Neuronal stem cell (in vitro differentiated cells): ENCODE data around the gene SEC61G.

Experiments used
- DNase-seq: peaks from one replicate; pipeline ENCODE4 v3.0.0-alpha.2; 2013; ENCODE audit warnings: low spot score
- H2AFZ ChIP-seq: one replicate; pipeline ENCODE4 v1.6.1; 2013; ENCODE audit warnings: mild to moderate bottlenecking, low read length, inconsistent platforms
- H2AK5ac ChIP-seq: 2 replicates; pipeline ENCODE4 v1.6.1; 2013; ENCODE audit warnings: low read depth, mild to moderate bottlenecking, inconsistent platforms, low read length, moderate library complexity, mixed read lengths
- H2BK120ac ChIP-seq: 2 replicates; pipeline ENCODE4 v1.6.1; 2013; ENCODE audit warnings: low read depth, mild to moderate bottlenecking, inconsistent platforms, low read length, moderate library complexity, mixed read lengths
- H2BK12ac ChIP-seq: one replicate; pipeline ENCODE4 v1.6.1; 2013; ENCODE audit warnings: low read length, inconsistent platforms
- H2BK15ac ChIP-seq: 2 replicates; pipeline ENCODE4 v1.6.1; 2013; ENCODE audit warnings: mild to moderate bottlenecking, low read length, inconsistent platforms, mixed read lengths
- H2BK5ac ChIP-seq: one replicate; pipeline ENCODE4 v1.6.1; 2013; ENCODE audit warnings: inconsistent platforms, mild to moderate bottlenecking, low read length, moderate library complexity
- H3K14ac ChIP-seq: one replicate; pipeline ENCODE4 v1.6.1; 2013; ENCODE audit warnings: low read length, inconsistent platforms
- H3K18ac ChIP-seq: 2 replicates; pipeline ENCODE4 v1.6.1; 2013; ENCODE audit warnings: low read length, inconsistent platforms
- H3K23ac ChIP-seq: 2 replicates; pipeline ENCODE4 v1.6.1; 2013; ENCODE audit warnings: low read depth, mild to moderate bottlenecking, mixed read lengths, low read length, inconsistent platforms; ENCODE audit not compliant: poor library complexity
- H3K27ac ChIP-seq: replicated peaks from 3 replicates; pipeline ENCODE4 v1.5.1; 2013; ENCODE audit warnings: low read length, inconsistent platforms
- H3K27me3 ChIP-seq, 3 experiments: 2 replicates each; pipeline ENCODE4 v1.6.1; 2013; ENCODE audit warnings: low read length in 3 of 3, mild to moderate bottlenecking in 2 of 3, inconsistent platforms in 1 of 3, low read depth in 1 of 3, mixed read lengths in 1 of 3, moderate library complexity in 1 of 3; ENCODE audit not compliant: control insufficient read depth in 3 of 3, insufficient read depth in 3 of 3
- H3K36me3 ChIP-seq, 2 donors: replicated peaks in 1 of 2; 2 replicates each; pipeline ENCODE4 v1.6.1; 2013; ENCODE audit warnings: low read length in 2 of 2; ENCODE audit not compliant: control insufficient read depth in 2 of 2, insufficient read depth in 2 of 2
- H3K4ac ChIP-seq: 2 replicates; pipeline ENCODE4 v1.6.1; 2013; ENCODE audit warnings: inconsistent platforms, mild to moderate bottlenecking, low read length, moderate library complexity
- H3K4me1 ChIP-seq, 2 donors: 1 replicate in 1 of 2; 2 replicates in 1 of 2; pipeline ENCODE4 v1.6.1; 2013; ENCODE audit warnings: low read length in 2 of 2, low read depth in 1 of 2; ENCODE audit not compliant: control insufficient read depth in 2 of 2, insufficient read depth in 1 of 2
- H3K4me2 ChIP-seq: one replicate; pipeline ENCODE4 v1.6.1; 2013; ENCODE audit warnings: mild to moderate bottlenecking, low read length, inconsistent platforms; ENCODE audit not compliant: insufficient read depth, poor library complexity, severe bottlenecking
- H3K4me3 ChIP-seq, 2 donors: 2 replicates each; pipeline ENCODE4 v1.5.1; 2013; ENCODE audit warnings: low read length in 2 of 2, mild to moderate bottlenecking in 2 of 2, inconsistent platforms in 1 of 2, moderate library complexity in 1 of 2
- H3K79me1 ChIP-seq: one replicate; pipeline ENCODE4 v1.6.1; 2013; ENCODE audit warnings: low read depth, mild to moderate bottlenecking, inconsistent platforms, low read length, moderate library complexity
- H3K9ac ChIP-seq: one replicate; pipeline ENCODE4 v1.6.1; 2013; ENCODE audit warnings: mild to moderate bottlenecking, low read depth, low read length, inconsistent platforms; ENCODE audit not compliant: poor library complexity
- H3K9me3 ChIP-seq, 2 donors: replicated peaks in 1 of 2; 2 replicates each; pipeline versions ENCODE3 to v1.6.1; 2013; ENCODE audit warnings: low read length in 2 of 2, mild to moderate bottlenecking in 2 of 2, inconsistent platforms in 1 of 2, low read depth in 1 of 2, mixed read lengths in 1 of 2, moderate library complexity in 1 of 2; ENCODE audit not compliant: control insufficient read depth in 2 of 2, insufficient read depth in 1 of 2
- H4K8ac ChIP-seq: one replicate; pipeline ENCODE4 v1.6.1; 2013; ENCODE audit warnings: low read depth, mild to moderate bottlenecking, inconsistent platforms, low read length, moderate library complexity
- H4K91ac ChIP-seq: one replicate; pipeline ENCODE4 v1.6.1; 2013; ENCODE audit warnings: low read length, low read depth, mild to moderate bottlenecking, inconsistent platforms; ENCODE audit not compliant: poor library complexity
- whole genome bisulfite sequencing, 2 donors: extraction: QIAGEN DNeasy Blood & Tissue Kit; methylation state at CpG; one replicate each; pipeline ENCODE4 v1.1.7; 2013; ENCODE audit warnings: missing lambda C conversion rate in 2 of 2, mixed read lengths in 1 of 2; ENCODE audit not compliant: insufficient read length in 2 of 2, insufficient replicate concordance in 1 of 2; ENCODE audit errors: extremely low coverage in 2 of 2; 5-methylcytosine and 5-hydroxymethylcytosine counted together

The SEC61G gene

DNA sequence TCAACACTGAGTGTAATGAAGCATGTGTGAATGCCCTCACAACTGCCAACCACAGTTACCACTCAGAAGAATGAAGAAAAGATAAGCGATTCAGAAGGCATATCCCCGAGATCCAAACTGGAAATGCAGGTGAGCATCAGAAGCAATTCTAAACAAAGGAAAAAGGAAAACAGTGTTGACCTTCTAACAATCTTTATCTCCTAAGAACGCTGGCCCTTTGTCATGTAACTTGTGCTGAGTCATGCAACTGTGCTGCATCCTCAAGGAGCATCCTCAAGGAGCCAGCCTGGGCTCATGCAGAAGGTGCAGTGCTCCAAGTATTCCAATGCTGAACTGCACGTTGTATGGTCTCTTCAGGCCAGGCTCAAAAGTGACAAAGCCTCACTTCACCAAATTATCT lies 30.6 kb downstream of the SEC61G start:
- Histone ChIP-seq H3K27me3 (no peaks in the 10 kb centered on the region), H3K79me1 (no peaks in the 10 kb centered on the region), H2BK120ac (no peak overlapping the region), H3K36me3 (no peaks in the 10 kb centered on the region), H3K4me1 (peaks cover 0 to 4% of the 10 kb centered on the region in 2 donors), H3K4ac (no peak overlapping the region), H3K14ac (no peak overlapping the region), H3K4me3 (no peak overlapping the region), H2BK12ac (no peak overlapping the region), H4K8ac (no peak overlapping the region), H3K9ac (no peak overlapping the region), H3K4me2 (no peak overlapping the region), H3K18ac (no peak overlapping the region), H3K9me3 (no peaks in the 10 kb centered on the region), H3K27ac (no peak overlapping the region), H3K23ac (no peak overlapping the region), H2AFZ (no peak overlapping the region), H2BK5ac (no peak overlapping the region), H2BK15ac (no peak overlapping the region), H2AK5ac (no peak overlapping the region), H4K91ac (no peak overlapping the region)
- no peak for DNase-seq
- WGBS, 2 donors, result no CpG with 5 or more reads among the region's 4 CpGs

DNA sequence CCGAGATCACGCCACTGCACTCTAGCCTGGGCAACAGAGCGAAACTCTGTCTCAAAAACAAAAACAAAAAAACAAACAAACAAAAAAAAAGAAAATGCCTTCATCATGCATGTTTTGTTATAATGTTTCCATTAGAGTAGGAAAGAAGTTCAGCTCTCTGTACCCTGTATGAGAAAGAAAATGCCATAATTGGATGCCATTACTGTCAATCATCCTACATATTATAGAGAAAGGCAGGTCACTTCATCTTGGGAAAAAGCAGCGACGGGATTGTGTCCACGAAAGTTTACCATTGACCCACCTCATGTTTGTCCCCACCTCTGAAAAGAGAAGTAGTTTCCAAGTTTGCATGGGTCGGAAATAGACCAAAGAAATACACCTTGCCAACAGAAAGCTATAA lies 33.8 kb downstream of the SEC61G start:
- DNase-seq, result no peak
- Histone ChIP-seq H3K27ac (no peak overlapping the region), H3K4me2 (no peak overlapping the region), H2AK5ac (no peak overlapping the region), H3K9me3 (no peaks in the 10 kb centered on the region), H3K23ac (no peak overlapping the region), H2AFZ (no peak overlapping the region), H3K4me3 (no peak overlapping the region), H4K8ac (no peak overlapping the region), H3K4ac (no peak overlapping the region), H3K27me3 (no peaks in the 10 kb centered on the region), H3K18ac (no peak overlapping the region), H2BK5ac (no peak overlapping the region), H2BK12ac (no peak overlapping the region), H3K14ac (no peak overlapping the region), H3K79me1 (no peaks in the 10 kb centered on the region), H4K91ac (no peak overlapping the region), H3K9ac (no peak overlapping the region), H2BK15ac (no peak overlapping the region), H3K36me3 (no peaks in the 10 kb centered on the region), H3K4me1 (peaks cover 0 to 4% of the 10 kb centered on the region in 2 donors), H2BK120ac (no peak overlapping the region)
- no CpG with 5 or more reads among the region's 7 CpGs for WGBS, 2 donors

DNA sequence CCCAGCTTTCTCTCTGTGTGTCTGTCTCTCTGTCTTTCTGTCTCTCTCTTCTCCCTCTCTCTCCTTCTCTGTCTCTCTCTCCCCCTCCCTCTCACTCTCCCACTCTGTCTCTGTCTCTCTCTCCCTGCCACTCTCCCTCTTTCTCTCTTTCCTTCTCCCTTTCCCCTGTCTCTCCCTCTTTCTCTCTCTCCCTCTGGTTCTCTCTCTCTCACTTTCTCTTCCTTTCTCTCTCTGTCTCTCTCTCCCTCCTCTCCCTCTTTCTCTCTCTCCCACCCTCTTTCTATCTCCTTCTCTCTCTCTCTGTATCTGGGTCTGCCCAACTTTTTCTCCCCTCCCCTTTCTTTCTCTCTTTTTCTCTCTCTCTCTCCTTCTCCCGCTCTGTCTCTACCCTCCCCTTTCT lies 36.5 kb downstream of the SEC61G start:
- no peaks in the 10 kb centered on the region for H3K9me3 ChIP-seq
- no peak overlapping the region for H4K8ac ChIP-seq
- H2AFZ ChIP-seq, result no peak overlapping the region
- H3K9ac ChIP-seq, result no peak overlapping the region
- no peaks in the 10 kb centered on the region for H3K36me3 ChIP-seq
- no CpG with 5 or more reads among the region's 1 CpG for WGBS, 2 donors
- no peak overlapping the region for H3K18ac ChIP-seq
- H3K79me1 ChIP-seq, result no peaks in the 10 kb centered on the region
- H3K27ac ChIP-seq, result no peak overlapping the region
- H4K91ac ChIP-seq, result no peak overlapping the region
- H3K4me3 ChIP-seq, result no peak overlapping the region
- H2BK120ac ChIP-seq, result no peak overlapping the region
- no peak overlapping the region for H3K23ac ChIP-seq
- H3K4ac ChIP-seq, result no peak overlapping the region
- no peaks in the 10 kb centered on the region for H3K27me3 ChIP-seq
- H2BK15ac ChIP-seq, result no peak overlapping the region
- H3K4me2 ChIP-seq, result no peak overlapping the region
- no peak for DNase-seq
- no peak overlapping the region for H2BK12ac ChIP-seq
- no peak overlapping the region for H2AK5ac ChIP-seq
- H3K4me1 ChIP-seq, result no peaks in the 10 kb centered on the region
- H3K14ac ChIP-seq, result no peak overlapping the region
- no peak overlapping the region for H2BK5ac ChIP-seq

DNA sequence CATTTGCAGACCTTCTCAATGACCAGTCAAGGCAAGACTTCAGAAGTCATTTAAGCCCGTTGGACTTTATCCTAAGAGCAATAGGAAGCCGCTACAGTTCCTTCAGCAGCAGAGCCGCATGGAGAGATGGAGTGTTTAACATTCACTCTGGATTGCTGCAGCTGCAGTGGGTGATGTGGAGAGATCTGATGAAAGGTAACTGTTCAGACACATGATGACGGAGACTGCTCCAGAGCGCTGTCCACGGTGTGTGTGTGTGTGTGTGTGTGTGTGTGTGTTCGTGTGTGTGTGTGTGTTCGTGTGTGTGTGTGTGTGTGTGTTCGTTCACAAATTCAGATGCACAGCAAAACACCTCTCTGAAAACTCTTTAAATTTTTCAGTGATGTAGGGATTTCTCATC lies 37.0 kb downstream of the SEC61G start:
- no peak overlapping the region for H2AK5ac ChIP-seq
- no peak overlapping the region for H2AFZ ChIP-seq
- H2BK15ac ChIP-seq, result no peak overlapping the region
- no peak overlapping the region for H3K4me2 ChIP-seq
- H2BK120ac ChIP-seq, result no peak overlapping the region
- WGBS, 2 donors, result no CpG with 5 or more reads among the region's 9 CpGs
- H3K36me3 ChIP-seq, result no peaks in the 10 kb centered on the region
- no peak overlapping the region for H2BK5ac ChIP-seq
- H3K4me3 ChIP-seq, result no peak overlapping the region
- no peak overlapping the region for H2BK12ac ChIP-seq
- no peak overlapping the region for H3K23ac ChIP-seq
- H4K8ac ChIP-seq, result no peak overlapping the region
- H3K4ac ChIP-seq, result no peak overlapping the region
- H4K91ac ChIP-seq, result no peak overlapping the region
- no peak overlapping the region for H3K14ac ChIP-seq
- H3K18ac ChIP-seq, result no peak overlapping the region
- no peaks in the 10 kb centered on the region for H3K27me3 ChIP-seq
- no peaks in the 10 kb centered on the region for H3K4me1 ChIP-seq
- no peaks in the 10 kb centered on the region for H3K9me3 ChIP-seq
- no peak overlapping the region for H3K27ac ChIP-seq
- H3K79me1 ChIP-seq, result no peaks in the 10 kb centered on the region
- no peak for DNase-seq
- H3K9ac ChIP-seq, result no peak overlapping the region
